SU-DHL-6 (cell line): ENCODE results near the gene SLC35F1.

Source experiments
- H2AFZ ChIP-seq: fragments of 200-600 bp; sonication (generic); 2 replicates; pipeline ENCODE4 v1.6.1; 2014; ENCODE audit warnings: low read depth, mild to moderate bottlenecking, moderate library complexity, mixed read lengths, antibody characterized with exemption, low read length; ENCODE audit not compliant: severe bottlenecking
- H3F3A ChIP-seq: fragments of 200-600 bp; shearing (Covaris generic); 2 replicates; pipeline ENCODE4 v1.6.0; 2016; ENCODE audit warnings: antibody characterized with exemption, mild to moderate bottlenecking; ENCODE audit not compliant: insufficient read depth
- H3K27ac ChIP-seq: fragments of 200-600 bp; sonication (generic); 2 replicates; pipeline ENCODE4 v1.5.1; 2016; ENCODE audit warnings: low read depth, mild to moderate bottlenecking, low read length, moderate library complexity, mixed read lengths
- H3K27me3 ChIP-seq: fragments of 200-600 bp; sonication (generic), shearing (Covaris generic); 2 replicates; pipeline ENCODE4 v1.6.0; 2014; ENCODE audit warnings: mild to moderate bottlenecking, low read length
- H3K36me3 ChIP-seq: fragments of 200-600 bp; sonication (generic); 2 replicates; pipeline ENCODE4 v1.6.1; 2014; ENCODE audit warnings: mild to moderate bottlenecking, low read length, mixed read lengths
- H3K4me2 ChIP-seq: fragments of 300-600, 200-600 bp; shearing (Covaris generic), sonication (generic); 2 replicates; pipeline ENCODE4 v1.6.0; 2014; ENCODE audit warnings: low read length, low read depth, mild to moderate bottlenecking; ENCODE audit not compliant: poor library complexity, severe bottlenecking
- H3K4me3 ChIP-seq: fragments of 200-600 bp; sonication (generic); 2 replicates; pipeline ENCODE4 v1.5.1; 2014; ENCODE audit warnings: antibody characterized with exemption, low read length, mild to moderate bottlenecking, mixed read lengths; ENCODE audit not compliant: insufficient read depth, poor library complexity, severe bottlenecking
- H3K79me2 ChIP-seq: fragments of 200-600 bp; sonication (generic); 2 replicates; pipeline ENCODE4 v1.6.1; 2014; ENCODE audit warnings: mild to moderate bottlenecking, low read length, moderate library complexity; ENCODE audit not compliant: insufficient read depth
- H3K9ac ChIP-seq: fragments of 200-600 bp; sonication (generic); 2 replicates; pipeline ENCODE4 v1.7.0; 2014; ENCODE audit warnings: mild to moderate bottlenecking, low read length
- H3K9me2 ChIP-seq: fragments of 200-600 bp; sonication (generic); replicated peaks from 2 replicates; pipeline ENCODE4 v1.6.1; 2014; ENCODE audit warnings: low read length; ENCODE audit not compliant: insufficient read depth
- H3K9me3 ChIP-seq: fragments of 200-600 bp; sonication (generic); 2 replicates; pipeline ENCODE4 v1.6.1; 2014; ENCODE audit warnings: low read length, mixed read lengths; ENCODE audit not compliant: insufficient read depth
- H4K20me1 ChIP-seq: fragments of 200-600 bp; sonication (generic); 2 replicates; pipeline ENCODE4 v1.6.1; 2014; ENCODE audit warnings: low read depth, mild to moderate bottlenecking, antibody characterized with exemption, low read length, moderate library complexity, mixed read lengths
- CTCF ChIP-seq: fragments of 200-600 bp; sonication (generic); IDR thresholded peaks from one replicate; pipeline ENCODE4 v1.5.1; 2017; ENCODE audit warnings: antibody characterized with exemption, mild to moderate bottlenecking, low read length, moderate library complexity; ENCODE audit not compliant: insufficient read depth, poor library complexity, severe bottlenecking
- EZH2phosphoT487 ChIP-seq: fragments of 200-600 bp; sonication (generic), shearing (Covaris generic); conservative IDR thresholded peaks from 2 replicates; pipeline ENCODE4 v1.6.1; 2018; ENCODE audit warnings: mild to moderate bottlenecking, antibody characterized with exemption, low read length, moderate library complexity, mixed read lengths

Gene SLC35F1

GRCh38 chr6:118297821-118298220 is 390.8 kb downstream of the SLC35F1 start:
- H3F3A ChIP-seq = no peaks in the 10 kb centered on the region
- no peak overlapping the region for H3K27ac ChIP-seq
- H2AFZ ChIP-seq = no peak overlapping the region

GRCh38 chr6:118298476-118299427 is 391.7 kb downstream of the SLC35F1 start:
- H3K9me3 ChIP-seq = no peaks in the 10 kb centered on the region
- H3F3A ChIP-seq = no peaks in the 10 kb centered on the region
- no peak for TF ChIP-seq EZH2phosphoT487
- H2AFZ ChIP-seq = no peak overlapping the region
- no peaks in the 10 kb centered on the region for H4K20me1 ChIP-seq
- H3K9ac ChIP-seq = no peak overlapping the region
- H3K9me2 ChIP-seq = no peaks in the 10 kb centered on the region; the same call in 1 of the 2 replicates
- H3K79me2 ChIP-seq = no peaks in the 10 kb centered on the region
- H3K27me3 ChIP-seq = peaks cover 5% of the 10 kb centered on the region; the same call in 1 of the 2 replicates
- no peak overlapping the region for H3K4me3 ChIP-seq
- no peak overlapping the region for H3K27ac ChIP-seq
- H3K4me2 ChIP-seq = no peak overlapping the region
- H3K36me3 ChIP-seq = no peaks in the 10 kb centered on the region

More at GRCh38 chr6:118297821-118298220, 390.8 kb downstream of the SLC35F1 start:
- no peaks in the 10 kb centered on the region for H3K9me3 ChIP-seq
- H3K36me3 ChIP-seq = no peaks in the 10 kb centered on the region
- TF ChIP-seq CTCF (no peak), EZH2phosphoT487 (no peak)
- no peak overlapping the region for H3K4me3 ChIP-seq
- no peak overlapping the region for H3K9ac ChIP-seq
- H3K4me2 ChIP-seq = no peak overlapping the region
- H3K9me2 ChIP-seq = no peaks in the 10 kb centered on the region; the same call in 1 of the 2 replicates
- H4K20me1 ChIP-seq = no peaks in the 10 kb centered on the region
- H3K27me3 ChIP-seq = peaks cover 5% of the 10 kb centered on the region; the same call in 1 of the 2 replicates
- no peaks in the 10 kb centered on the region for H3K79me2 ChIP-seq

- Histone ChIP-seq H3K9me2 (no peaks in the 10 kb centered on the region; the same call in 1 of the 2 replicates), H3K27ac (no peak overlapping the region), H2AFZ (no peak overlapping the region), H3K79me2 (no peaks in the 10 kb centered on the region), H3K4me3 (no peak overlapping the region), H4K20me1 (no peaks in the 10 kb centered on the region), H3K9ac (no peak overlapping the region), H3K36me3 (no peaks in the 10 kb centered on the region), H3K4me2 (no peak overlapping the region), H3F3A (no peaks in the 10 kb centered on the region), H3K9me3 (no peaks in the 10 kb centered on the region), H3K27me3 (peaks cover 5% of the 10 kb centered on the region; the same call in 1 of the 2 replicates)
- TF ChIP-seq EZH2phosphoT487 = no peak
- TF ChIP-seq CTCF = no peak
Observed at GRCh38 chr6:118299457-118299856, 392.4 kb downstream of the SLC35F1 start.

- H3K4me2 ChIP-seq = no peak overlapping the region
- H3K27ac ChIP-seq = no peak overlapping the region
- no peaks in the 10 kb centered on the region for H3K27me3 ChIP-seq
Observed at GRCh38 chr6:118304321-118304720, 397.3 kb downstream of the SLC35F1 start.

More at GRCh38 chr6:118304321-118304720, 397.3 kb downstream of the SLC35F1 start:
- TF ChIP-seq CTCF (no peak), EZH2phosphoT487 (no peak)
- no peak overlapping the region for H3K4me3 ChIP-seq
- H2AFZ ChIP-seq = no peak overlapping the region
- H4K20me1 ChIP-seq = no peaks in the 10 kb centered on the region
- H3K79me2 ChIP-seq = no peaks in the 10 kb centered on the region
- H3K9me3 ChIP-seq = no peaks in the 10 kb centered on the region
- H3K9me2 ChIP-seq = no peaks in the 10 kb centered on the region
- no peaks in the 10 kb centered on the region for H3F3A ChIP-seq
- no peak overlapping the region for H3K9ac ChIP-seq
- H3K36me3 ChIP-seq = no peaks in the 10 kb centered on the region
